GM23338 (cell line): ENCODE data around the gene SHISA2.

Experiments
- CREB1 ChIP-seq: fragments of 250-450 bp; sonication (Bioruptor Pico); IDR thresholded peaks from 2 replicates; pipeline ENCODE4 v1.5.0; 2020; ENCODE audit warnings: low read depth, mild to moderate bottlenecking, moderate library complexity
- CTCF ChIP-seq, 2 experiments: fragments of 200-600 bp in 1 of 2; sonication (generic) in 1 of 2; conservative IDR thresholded peaks; 2 replicates each; pipeline versions ENCODE4 v1.5.1 to v1.6.1; 2016 to 2017; ENCODE audit warnings: antibody characterized with exemption in 2 of 2, low read depth in 2 of 2, mild to moderate bottlenecking in 2 of 2, moderate library complexity in 1 of 2
- EZH2phosphoT487 ChIP-seq: fragments of 200-600 bp; sonication (generic); IDR thresholded peaks from one replicate; pipeline ENCODE4 v1.8.1; 2018; ENCODE audit warnings: antibody characterized with exemption; ENCODE audit not compliant: unreplicated experiment
- JUNB ChIP-seq: IDR thresholded peaks from one replicate; pipeline ENCODE4 v1.6.1; 2016; ENCODE audit warnings: antibody characterized with exemption; ENCODE audit not compliant: unreplicated experiment
- POLR2AphosphoS5 ChIP-seq: IDR thresholded peaks from 2 replicates; pipeline ENCODE4 v1.6.1; 2016; ENCODE audit warnings: antibody characterized with exemption, low read depth
- REST ChIP-seq: IDR thresholded peaks from one replicate; pipeline ENCODE4 v1.6.1; 2018; ENCODE audit warnings: antibody characterized with exemption; ENCODE audit not compliant: unreplicated experiment

- TF ChIP-seq POLR2AphosphoS5 (no peak), CTCF (conservative IDR thresholded peaks at IDR 0.05; ENCODE audit: low read depth in 2 of 2) (no peak), REST (no peak), EZH2phosphoT487 (no peak), JUNB (no peak), CREB1 (CRISPR knock-in tag) (no peak)
These were observed 8.5 kb upstream of the SHISA2 start for GRCh38 chr13:26060357-26060756.
